GM19467 (cell line): ENCODE results near the gene CCDC142.
"Not testable (repeated sequence)": the region's sequence is repeated elsewhere in the genome, so short reads cannot be mapped to it uniquely, and the experiment has no call there.

ENCODE experiments used
- ATAC-seq: cut with Tn5 transposase; IDR thresholded peaks from one replicate; pipeline ENCODE4 v1.9.1; 2021; ENCODE audit warnings: mild to moderate bottlenecking, moderate library complexity; ENCODE audit not compliant: unreplicated experiment

Gene CCDC142

DNA sequence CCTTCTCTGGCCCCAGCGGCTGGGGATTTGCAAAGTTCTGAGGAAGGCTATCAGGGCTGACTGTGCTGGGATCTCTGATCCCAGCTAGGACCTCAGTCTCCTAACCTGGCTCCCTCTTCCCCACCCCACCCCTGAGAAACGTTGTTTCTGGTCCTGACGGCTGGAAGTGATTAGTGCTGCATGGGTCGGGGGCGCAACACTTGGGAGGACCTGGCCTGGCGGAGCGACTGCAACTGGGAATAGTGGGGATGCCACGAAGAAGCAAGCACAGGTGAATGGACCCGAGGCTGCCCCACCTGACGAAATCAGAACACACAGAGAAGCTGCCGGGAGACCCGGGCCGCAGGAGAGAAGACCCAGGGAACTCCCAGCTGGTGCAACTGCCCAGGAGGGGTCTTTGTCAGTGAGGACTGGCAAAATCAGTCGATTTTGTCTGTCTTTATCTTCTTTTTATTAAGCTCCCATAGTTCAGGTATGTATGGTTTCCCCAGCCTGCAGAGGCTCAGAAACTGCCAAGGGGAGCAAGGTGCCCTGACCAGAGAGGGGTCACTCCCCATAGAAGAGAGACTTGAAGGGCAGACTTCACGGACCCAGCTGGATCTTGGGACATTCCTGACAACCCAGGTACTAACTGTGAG is 17.3 kb upstream of the CCDC142 start:
- no peak for ATAC-seq

DNA sequence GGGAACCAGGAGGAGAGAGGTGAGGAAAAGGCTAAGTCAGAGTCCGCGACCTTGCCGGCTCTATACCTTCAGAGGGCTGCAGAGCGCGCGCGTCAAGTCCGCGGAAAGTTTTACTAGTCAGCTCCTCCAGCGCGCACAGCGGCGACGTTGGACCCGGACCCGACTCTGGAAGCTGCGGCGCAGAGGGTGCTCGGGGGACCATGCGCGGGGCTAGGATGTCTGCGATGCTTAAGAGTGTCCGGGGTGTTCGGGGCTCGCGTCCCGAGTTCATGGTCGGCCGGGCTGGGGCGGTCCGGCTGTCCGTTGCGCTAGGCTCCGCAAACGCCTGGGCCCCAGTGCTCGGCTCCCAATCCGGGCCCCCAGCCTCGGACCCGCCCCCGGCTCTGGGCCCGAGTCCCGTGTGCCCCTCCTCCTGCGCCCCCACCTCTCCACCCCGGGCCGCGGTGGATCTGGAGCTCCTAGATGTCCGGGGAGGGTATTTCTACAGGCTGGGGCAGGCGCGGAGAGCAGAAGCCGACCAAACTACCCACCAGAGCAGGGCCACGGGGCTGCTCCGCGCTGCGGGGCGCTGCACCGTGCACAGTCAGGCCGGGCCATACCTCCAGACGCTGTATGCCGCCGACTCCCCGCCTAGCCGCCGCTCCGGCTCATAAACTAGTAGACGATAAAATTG is 16.6 kb upstream of the CCDC142 start, which contains the start of gene LBX2:
TSS of gene LBX2 (minus strand) at position 337 of the 673 bp plus-strand sequence. CDS start at position 271, 66 bp downstream.
- no peak for ATAC-seq

DNA sequence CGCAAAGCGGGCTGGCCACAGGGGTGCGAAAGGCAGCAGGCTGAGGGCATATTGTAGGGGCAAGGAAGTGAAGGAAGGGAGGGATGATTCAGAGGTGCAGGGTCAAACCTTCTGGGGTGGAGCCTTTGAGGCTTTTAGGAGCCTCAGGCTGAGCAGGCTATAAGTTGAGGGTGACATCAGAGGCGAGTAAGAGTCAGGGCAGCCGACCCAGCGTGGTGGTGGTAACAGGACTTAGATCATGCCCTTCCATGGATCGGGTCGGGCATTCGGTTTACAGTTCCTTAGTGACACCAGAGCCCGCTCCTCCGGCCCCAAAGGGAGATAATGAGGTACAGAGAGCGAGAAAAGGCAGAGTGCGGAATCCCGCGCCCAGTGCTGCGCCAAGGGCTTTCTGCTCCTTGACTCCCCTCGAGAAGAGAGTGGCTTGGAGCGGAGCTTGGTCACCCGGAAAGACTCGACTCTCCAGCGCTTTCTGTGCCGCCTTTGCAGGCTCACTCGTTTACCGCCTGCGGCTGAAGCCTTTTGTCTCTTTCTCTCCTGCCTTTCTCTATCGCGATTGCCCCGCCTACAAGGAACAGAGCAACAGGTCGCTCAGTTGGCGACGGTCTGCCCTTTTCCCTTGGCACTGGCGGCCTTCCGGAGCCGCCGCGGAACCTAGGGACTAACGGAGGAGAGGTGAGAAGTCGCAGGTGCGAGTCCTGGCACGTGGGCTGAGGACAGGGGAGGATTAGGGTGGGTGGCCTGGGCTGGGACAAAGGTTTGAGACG is 15.9 kb upstream of the CCDC142 start:
- ATAC-seq = no peak

DNA sequence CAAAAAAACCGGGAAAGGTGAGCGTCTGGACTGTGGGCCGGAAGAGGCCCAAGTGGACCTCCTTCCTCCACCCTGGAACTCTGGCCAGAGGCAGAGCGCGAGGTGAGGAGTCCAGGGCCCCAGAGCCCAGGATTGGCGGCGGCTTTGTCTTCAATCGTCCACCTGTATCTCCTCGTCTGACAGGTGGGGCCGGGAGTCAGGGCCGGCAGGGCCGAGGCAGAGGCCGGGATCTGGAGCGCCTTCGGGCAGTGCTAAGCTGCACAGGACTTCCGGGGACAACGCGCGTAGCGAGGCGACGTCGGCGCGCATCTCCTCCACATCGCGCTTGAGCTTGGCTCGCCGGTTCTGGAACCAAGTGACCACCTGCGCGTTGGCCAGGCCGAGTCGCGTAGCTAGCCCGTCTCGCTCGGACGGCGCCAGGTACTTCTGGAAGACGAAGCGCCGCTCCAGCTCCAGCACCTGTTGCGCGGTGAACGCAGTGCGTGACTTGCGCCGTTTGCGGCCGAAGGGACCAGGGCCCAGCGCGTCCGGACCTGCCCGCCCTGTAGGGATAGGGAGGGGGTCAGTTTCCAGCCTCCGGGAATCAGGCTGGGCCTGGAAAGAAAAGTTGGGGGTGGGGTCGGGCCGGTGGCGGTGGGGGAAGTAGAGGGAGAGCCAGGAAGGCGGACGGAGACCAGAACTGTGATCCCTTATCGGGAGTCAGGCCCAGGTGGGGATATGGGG is 15.1 kb upstream of the CCDC142 start:
- no peak for ATAC-seq

DNA sequence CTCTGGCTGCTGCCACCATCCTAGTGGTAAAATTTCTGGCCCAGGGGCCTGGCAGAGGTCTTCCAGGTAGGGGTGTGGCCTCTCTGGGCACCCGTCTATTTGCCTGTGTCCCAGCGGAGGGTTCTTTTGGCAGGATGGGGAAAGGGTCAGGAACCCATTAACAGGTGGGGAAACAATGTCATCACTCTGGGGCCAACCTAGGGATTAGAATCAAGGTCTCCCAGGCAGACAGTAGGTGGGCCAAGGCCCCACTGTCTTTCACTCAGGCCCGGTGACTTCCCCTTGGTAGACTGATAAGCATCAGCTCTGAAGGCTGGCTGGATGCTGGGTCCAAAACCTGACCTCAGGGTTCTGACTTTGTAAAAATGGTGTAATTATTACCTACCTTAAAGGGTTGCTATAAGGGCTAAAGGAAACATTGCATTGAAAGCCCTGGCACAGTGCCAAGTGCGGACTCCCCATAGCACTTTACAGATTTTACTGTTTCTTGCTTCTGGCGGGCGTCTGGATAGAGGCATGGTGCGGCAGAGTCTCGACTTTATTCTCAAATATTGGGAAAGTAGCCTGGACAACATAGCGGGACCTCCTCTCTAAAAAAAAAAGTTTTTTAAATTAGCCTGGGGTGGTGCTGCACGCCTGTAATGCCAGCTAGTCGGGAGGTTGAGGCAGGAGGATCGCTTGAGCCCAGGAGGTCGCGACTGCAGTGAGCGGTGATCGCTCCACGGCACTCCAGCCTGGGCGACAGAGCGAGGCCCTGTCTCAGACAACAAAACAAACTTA is 14.4 kb upstream of the CCDC142 start:
- no peak for ATAC-seq

DNA sequence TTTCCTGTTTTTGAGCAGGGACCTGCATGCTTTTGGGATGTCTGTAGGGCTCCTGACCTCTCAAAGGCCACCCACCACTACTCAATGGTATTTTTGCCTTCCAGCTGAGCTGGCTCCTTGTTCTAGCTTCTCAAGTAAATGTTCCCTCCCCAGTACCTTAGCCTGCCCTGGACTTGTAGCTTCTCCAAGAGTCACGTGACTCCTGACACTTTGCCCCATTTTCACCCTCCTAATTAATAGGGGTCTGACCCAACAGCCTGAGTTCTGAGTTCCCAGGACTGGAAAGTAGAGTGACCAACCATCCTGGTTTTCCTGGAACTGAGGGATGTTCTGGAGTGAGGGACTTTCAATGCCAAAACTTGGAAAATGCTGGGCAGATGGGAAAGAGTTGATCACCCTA is 12.6 kb upstream of the CCDC142 start:
- no peak for ATAC-seq

DNA sequence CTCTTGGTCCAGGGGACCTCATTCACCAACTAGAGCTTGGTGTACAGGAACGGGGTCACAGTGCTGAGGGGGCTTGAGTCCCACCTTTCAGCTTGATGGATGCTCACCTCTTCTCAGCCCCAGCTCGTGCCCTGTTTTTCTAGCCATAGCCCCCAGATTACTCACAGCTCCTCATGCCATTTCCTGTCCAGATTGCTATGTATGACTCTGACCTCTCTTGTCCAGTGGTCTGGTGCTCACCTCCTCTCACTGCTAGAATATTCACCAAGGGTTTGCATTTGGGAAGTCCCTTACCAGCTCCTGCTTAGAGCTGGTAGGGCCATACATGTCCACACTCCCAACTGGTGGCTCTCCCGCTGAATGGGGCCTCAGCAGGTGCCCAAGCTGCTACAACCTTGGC is 10.7 kb upstream of the CCDC142 start:
- no peak for ATAC-seq

DNA sequence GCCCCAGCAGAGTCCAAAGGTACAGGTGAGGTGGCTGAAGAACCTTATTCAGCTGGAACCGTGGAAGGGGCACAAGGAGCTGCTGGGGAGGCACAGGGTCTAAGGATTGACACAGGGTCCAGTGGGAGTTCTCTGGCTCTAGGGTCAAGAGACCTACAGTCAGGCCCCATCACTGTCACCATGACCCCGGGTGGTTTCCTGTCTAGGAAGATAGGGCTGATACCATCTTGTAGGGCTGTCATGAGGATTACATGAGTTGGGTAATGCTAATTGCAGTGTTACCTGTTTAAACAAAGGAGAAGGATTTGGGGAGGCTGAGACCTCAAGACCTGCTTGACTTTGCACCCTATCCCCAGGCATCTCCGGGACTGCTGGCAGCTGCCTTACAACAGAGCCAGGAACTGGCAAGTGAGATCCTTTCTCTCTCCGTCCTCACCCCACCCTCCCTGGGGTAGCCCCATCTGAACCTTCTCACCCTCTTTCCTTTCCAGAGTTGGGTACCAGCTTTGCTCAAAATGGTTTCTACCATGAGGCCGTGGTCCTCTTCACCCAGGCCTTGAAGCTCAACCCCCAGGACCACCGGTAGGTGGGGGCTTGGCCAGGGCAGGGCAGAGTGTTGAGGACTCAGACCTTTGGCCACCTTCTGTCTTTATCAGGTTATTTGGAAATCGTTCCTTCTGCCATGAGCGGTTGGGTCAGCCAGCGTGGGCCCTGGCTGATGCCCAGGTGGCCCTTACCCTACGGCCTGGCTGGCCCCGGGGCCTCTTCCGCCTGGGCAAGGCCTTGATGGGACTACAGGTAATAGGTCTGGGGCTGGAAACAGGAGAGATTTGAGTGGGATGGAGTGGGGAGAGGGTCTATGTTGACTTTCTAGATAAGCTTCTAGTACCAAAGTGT is 9.1 kb upstream of the CCDC142 start:
- no peak for ATAC-seq

DNA sequence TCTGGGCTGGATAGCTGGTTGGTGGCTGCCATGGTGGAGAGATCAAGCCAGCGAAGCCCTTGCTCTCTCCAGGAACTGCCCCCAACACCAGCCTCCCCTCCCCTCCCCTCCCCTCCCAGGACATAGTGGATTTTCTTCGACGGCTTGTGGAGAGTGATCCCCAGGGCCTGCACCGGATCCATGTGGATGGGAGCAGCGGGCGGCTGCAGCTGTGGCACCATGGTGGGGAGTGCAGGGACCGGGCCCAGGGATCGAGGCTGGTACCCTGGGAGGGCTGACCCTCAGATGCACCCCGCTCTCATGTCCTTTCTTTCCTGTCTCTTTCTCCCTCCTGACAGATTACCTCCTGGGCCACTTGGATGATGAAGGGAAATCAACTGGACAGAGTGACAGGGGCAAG is 7.1 kb upstream of the CCDC142 start:
- no peak for ATAC-seq

DNA sequence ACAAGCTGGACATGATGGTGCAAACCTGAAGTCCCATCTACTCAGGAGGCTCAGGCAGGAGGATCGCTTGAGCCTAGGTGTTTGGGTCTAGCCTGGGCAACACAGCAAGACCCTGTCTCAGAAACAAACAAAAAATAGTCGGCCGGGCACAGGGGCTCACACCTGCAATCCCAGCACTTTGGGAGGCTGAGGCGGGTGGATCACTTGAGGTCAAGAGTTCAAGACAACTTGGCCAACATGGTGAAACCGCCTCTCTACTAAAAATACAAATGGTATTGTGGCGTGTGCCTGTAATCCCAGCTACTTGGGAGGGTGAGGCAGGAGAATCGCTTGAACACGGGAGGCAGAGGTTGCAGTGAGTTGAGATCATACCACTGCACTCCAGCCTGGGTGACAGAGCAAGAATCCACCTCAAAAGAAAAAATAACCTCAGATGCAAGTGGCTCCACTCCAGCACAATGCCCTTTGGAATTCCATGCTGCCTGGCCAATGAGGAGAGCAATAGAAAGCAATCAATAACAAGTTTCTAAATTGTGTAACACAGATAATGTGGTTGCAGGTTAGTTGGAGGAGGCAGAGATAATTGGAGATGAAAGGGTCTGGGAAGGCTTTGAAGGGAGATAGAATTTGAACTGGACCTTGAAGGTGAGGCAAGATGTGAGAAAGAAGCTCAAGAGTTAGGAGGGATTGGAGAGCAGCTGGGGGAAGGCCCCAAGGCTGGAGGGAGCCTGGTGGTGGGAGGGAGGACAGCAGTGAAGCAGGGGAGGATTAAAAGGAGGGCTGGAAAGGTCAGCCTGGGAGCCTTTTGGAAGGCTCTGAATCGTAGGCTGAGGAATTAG is 6.1 kb upstream of the CCDC142 start:
- no peak for ATAC-seq

DNA sequence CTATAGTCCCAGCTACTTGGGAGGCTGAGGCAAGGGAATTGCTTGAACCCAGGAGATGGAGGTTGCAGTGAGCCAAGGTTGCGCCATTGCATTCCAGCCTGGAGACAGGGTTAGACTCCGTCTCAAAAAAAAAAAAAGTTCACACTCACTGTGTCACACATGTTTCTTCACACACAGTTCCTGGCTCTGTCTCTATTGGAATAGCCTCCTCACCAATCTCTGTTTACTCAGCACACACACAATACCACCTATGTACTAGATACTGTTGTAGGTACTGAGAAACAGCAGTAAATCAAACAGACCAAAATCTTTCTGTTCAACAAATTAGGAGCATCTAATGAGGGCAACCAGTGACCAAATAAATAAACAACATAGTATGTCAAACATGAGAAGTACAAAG is 3.3 kb upstream of the CCDC142 start:
- ATAC-seq = no peak

DNA sequence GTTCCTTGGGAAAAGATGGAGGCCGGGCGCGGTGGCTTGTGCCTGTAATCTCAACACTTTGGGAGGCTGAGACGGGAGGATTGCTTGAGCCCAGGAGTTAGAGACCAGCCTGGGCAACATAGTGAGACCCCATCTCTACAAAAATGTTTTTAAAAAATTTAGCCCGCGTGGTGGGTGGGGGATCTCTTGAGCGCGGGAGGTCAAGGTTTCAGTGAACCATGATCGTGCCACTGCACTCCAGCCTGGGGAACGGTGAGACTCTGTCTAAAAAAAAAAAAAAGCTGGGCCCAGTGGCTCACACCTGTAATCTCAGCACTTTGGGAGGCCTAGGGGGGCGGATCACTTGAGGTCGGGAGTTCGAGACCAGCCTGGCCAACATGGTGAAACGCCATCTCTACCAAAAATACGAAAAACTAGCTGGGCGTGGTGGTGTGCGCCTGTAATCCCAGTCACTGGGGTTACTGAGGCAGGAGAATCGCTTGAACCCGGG is 922 bp upstream of the CCDC142 start:
- ATAC-seq = not testable (repeated sequence)

DNA sequence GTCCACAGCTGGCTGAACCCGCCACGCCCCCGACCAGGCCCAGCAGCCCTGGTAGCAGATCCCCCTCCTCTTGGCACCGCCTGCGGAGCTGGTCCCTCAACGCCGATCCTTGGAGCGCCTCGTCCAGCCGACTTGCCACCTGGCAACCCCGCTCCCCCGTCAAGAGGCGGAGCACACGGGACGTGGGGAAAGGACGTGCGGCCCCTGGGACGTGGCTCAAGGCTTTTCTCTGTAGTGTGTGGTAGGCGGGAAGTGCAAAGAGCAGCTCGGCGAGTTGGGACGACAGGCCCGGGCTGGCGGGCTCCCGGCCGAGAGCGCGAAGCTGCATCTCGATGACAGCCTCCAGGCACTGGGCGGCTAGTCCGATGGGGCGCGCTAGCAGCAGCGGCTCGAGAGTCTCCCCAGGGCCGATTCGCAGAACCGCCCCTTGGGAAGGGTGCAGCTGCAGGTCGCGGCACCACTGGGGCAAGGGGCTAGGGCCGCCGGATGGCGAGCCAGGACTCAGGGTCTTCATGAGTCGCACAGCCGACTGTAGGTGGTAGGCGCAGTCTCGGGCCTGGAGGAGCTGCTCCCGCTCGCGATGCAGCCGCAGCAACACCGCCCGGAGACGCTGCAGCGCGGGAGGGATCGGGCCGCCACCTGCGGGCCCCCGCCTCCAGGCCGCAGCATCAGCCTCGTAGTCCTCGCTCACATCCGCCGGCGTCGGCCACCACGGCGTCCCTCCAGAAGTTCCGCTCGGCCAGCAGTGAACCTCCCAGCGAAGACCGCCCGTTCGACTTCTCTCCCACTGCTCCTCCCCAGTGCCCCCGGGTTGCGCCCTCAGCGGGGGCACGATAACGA is 617 bp downstream of the CCDC142 start:
- ATAC-seq = peak; percentile 37

DNA sequence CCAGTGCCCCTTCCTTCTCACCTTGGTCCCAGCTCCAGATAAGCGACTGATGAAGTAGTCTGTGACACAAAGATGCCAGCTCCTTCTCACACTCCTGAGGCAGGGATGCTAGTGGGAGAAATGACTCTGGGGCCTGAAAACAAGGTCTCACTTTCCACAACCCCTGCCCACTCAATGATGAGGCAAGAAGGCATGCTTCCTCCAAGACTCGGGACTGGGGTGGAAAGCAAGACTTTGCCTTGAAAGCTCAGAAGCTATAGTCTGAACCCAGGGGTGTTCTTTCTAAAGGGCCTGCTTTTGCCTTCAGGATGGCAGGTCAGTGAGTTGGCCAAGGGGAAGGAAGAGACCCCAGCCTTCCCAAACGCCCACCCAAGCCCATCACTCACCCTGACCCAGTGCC is 1.4 kb downstream of the CCDC142 start:
- ATAC-seq = no peak

DNA sequence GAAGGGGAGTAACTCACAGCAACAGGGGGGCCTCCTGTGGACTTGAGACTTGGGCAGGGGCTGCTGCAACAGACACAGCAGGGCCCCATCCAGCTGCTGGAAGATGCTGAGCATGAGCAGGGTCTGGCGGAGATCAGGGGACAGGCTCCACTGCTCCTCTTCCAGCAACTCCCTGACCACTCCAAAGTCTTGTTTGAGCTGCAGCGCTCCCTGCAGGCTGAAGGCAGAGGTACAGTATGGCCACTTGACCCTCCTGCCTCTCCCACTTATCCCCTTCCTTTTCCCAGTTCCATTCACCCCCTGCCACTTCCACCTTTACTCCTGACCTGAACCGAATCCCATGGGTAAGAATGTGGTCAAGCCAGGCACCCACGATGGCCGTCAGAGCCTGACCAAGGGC is 7.9 kb downstream of the CCDC142 start:
- no peak for ATAC-seq

DNA sequence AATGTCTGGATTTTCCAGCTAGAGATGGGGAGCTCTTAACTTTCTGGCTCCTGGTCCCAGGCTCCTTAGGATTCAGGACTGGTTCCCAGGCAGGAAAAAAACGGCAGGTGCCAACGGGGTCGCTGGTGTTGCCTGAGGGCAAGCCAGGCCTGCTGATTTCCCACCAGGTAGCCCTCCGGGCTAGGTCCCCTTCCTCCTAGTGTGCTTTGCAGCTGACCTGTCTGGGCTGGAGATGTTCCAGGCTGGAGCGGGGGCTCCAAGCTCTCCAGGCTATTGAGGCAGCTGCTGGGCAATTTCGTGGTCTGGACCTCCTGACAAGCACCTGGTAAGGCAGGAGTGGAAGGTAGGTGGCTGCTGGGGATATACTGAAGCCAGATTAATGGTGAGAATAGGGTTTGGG is 8.3 kb downstream of the CCDC142 start:
- ATAC-seq = no peak

DNA sequence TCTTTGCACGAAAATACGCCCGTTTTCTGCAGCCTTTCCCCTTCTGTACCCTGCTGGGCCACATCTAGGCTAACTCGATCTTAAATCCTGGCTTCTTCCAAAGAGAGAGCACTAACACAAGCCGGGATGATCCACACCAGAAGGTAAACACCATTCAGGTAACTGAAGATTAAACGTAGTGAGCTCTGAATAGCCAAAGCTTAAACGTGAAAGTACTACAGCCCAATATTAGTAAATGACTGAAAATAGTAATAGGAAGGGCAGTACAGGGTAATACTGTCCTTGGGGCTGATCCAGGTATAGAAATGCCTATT is 9.9 kb downstream of the CCDC142 start:
- no peak for ATAC-seq
